KMS-11 (cell line): ENCODE data around the gene UBC.

ENCODE experiments used
- H2AFZ ChIP-seq: fragments of 200-600 bp; sonication (generic); 2 replicates; pipeline ENCODE4 v1.6.1; 2016; ENCODE audit warnings: antibody characterized with exemption, mixed run types, low read depth
- H3K27ac ChIP-seq: fragments of 200-600 bp; sonication (generic); 2 replicates; pipeline ENCODE4 v1.6.1; 2016; ENCODE audit warnings: mild to moderate bottlenecking, mixed run types
- H3K27me3 ChIP-seq: fragments of 200-600 bp; sonication (generic); 2 replicates; pipeline ENCODE4 v1.6.1; 2017; ENCODE audit warnings: mild to moderate bottlenecking, low read depth, mixed run types, moderate library complexity; ENCODE audit not compliant: insufficient read depth
- H3K36me3 ChIP-seq: fragments of 200-600 bp; sonication (generic); 2 replicates; pipeline ENCODE4 v1.6.1; 2017; ENCODE audit warnings: mild to moderate bottlenecking, mixed run types; ENCODE audit not compliant: insufficient read depth
- H3K4me1 ChIP-seq: fragments of 200-600 bp; sonication (generic); 2 replicates; pipeline ENCODE4 v1.6.1; 2016; ENCODE audit warnings: mild to moderate bottlenecking, low read depth, mixed run types; ENCODE audit not compliant: poor library complexity, severe bottlenecking
- H3K4me2 ChIP-seq: fragments of 200-600 bp; sonication (generic); 2 replicates; pipeline ENCODE4 v1.7.0; 2016; ENCODE audit warnings: mild to moderate bottlenecking, mixed run types
- H3K4me3 ChIP-seq: fragments of 200-600 bp; sonication (generic); IDR thresholded peaks from 2 replicates; pipeline ENCODE4 v1.6.1; 2017; ENCODE audit warnings: low read depth, low read length, mixed read lengths; ENCODE audit not compliant: insufficient read depth
- H3K79me2 ChIP-seq: fragments of 200-600 bp; sonication (generic); 2 replicates; pipeline ENCODE4 v1.6.1; 2016; ENCODE audit warnings: low read depth, mixed run types; ENCODE audit not compliant: insufficient read depth
- H3K9ac ChIP-seq: fragments of 200-600 bp; sonication (generic); 2 replicates; pipeline ENCODE4 v1.6.1; 2016; ENCODE audit warnings: mild to moderate bottlenecking, mixed run types
- H4K20me1 ChIP-seq: fragments of 200-600 bp; sonication (generic); 2 replicates; pipeline ENCODE4 v1.6.1; 2016; ENCODE audit warnings: mild to moderate bottlenecking, mixed run types; ENCODE audit not compliant: insufficient read depth
- CTCF ChIP-seq: fragments of 200-600 bp; sonication (generic); conservative IDR thresholded peaks from 2 replicates; pipeline ENCODE4 v1.6.1; 2017; ENCODE audit warnings: low read depth, mild to moderate bottlenecking, antibody characterized with exemption, low read length, moderate library complexity, mixed read lengths

The UBC gene

DNA sequence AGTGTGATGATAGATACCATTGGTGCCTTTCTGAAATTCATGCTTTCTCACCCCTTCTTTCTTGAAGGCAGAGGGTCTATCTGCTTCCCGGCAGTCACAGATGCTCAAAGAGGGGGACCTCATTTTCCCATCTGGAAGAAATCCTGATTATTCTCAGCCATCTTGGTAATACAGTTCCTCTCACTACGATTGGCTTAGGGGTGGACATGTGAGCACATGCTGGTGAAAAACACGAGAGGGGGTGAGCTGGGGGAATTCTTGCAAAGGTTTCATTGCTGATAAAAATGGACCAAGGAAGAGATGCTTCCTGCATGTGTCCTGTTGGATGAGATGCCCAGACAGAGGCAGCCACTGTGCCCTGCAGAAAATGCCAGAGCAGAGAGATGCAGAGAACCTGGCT lies 37.0 kb downstream of the UBC start:
- H3K36me3 ChIP-seq, result no peaks in the 10 kb centered on the region
- H3K27ac ChIP-seq, result no peak overlapping the region
- no peak overlapping the region for H3K4me3 ChIP-seq
- H3K27me3 ChIP-seq, result no peaks in the 10 kb centered on the region
- no peaks in the 10 kb centered on the region for H4K20me1 ChIP-seq
- H3K9ac ChIP-seq, result no peak overlapping the region
- no peak overlapping the region for H2AFZ ChIP-seq
- no peaks in the 10 kb centered on the region for H3K79me2 ChIP-seq
- no peak overlapping the region for H3K4me2 ChIP-seq
- no peak for TF ChIP-seq CTCF
- H3K4me1 ChIP-seq, result no peaks in the 10 kb centered on the region

GRCh38 chr12:124876171-124876570 lies 38.3 kb downstream of the UBC start:
- no peak overlapping the region for H2AFZ ChIP-seq
- no peaks in the 10 kb centered on the region for H3K36me3 ChIP-seq
- no peaks in the 10 kb centered on the region for H3K79me2 ChIP-seq
- no peak overlapping the region for H3K9ac ChIP-seq
- no peak overlapping the region for H3K4me3 ChIP-seq
- H3K4me2 ChIP-seq, result no peak overlapping the region
- H4K20me1 ChIP-seq, result no peaks in the 10 kb centered on the region
- H3K27ac ChIP-seq, result no peak overlapping the region
- no peaks in the 10 kb centered on the region for H3K27me3 ChIP-seq
- no peak for TF ChIP-seq CTCF
- H3K4me1 ChIP-seq, result no peaks in the 10 kb centered on the region

GRCh38 chr12:124875803-124876132 lies 38.7 kb downstream of the UBC start:
- Histone ChIP-seq H3K9ac (no peak overlapping the region), H3K4me1 (no peaks in the 10 kb centered on the region), H3K4me3 (no peak overlapping the region), H4K20me1 (no peaks in the 10 kb centered on the region), H3K79me2 (no peaks in the 10 kb centered on the region), H2AFZ (no peak overlapping the region), H3K27ac (no peak overlapping the region), H3K4me2 (no peak overlapping the region), H3K27me3 (no peaks in the 10 kb centered on the region), H3K36me3 (no peaks in the 10 kb centered on the region)
- TF ChIP-seq CTCF, result no peak

GRCh38 chr12:124874988-124875802 lies 39.3 kb downstream of the UBC start:
- TF ChIP-seq CTCF, result no peak
- no peaks in the 10 kb centered on the region for H4K20me1 ChIP-seq
- H3K4me3 ChIP-seq, result no peak overlapping the region
- H3K4me1 ChIP-seq, result no peaks in the 10 kb centered on the region
- no peaks in the 10 kb centered on the region for H3K36me3 ChIP-seq
- H2AFZ ChIP-seq, result no peak overlapping the region
- no peak overlapping the region for H3K4me2 ChIP-seq
- no peak overlapping the region for H3K9ac ChIP-seq
- H3K27me3 ChIP-seq, result no peaks in the 10 kb centered on the region
- no peak overlapping the region for H3K27ac ChIP-seq
- H3K79me2 ChIP-seq, result no peaks in the 10 kb centered on the region
